ENCODE data around the gene CAMK2B. TPM values are rescaled to one million over a fixed set of nuclear protein-coding genes. Genes with fewer than 3 reads are reported as not detected.

The CAMK2B gene
- total RNA-seq, 1 donor from 2014 or later, result 0.58 TPM

DNA sequence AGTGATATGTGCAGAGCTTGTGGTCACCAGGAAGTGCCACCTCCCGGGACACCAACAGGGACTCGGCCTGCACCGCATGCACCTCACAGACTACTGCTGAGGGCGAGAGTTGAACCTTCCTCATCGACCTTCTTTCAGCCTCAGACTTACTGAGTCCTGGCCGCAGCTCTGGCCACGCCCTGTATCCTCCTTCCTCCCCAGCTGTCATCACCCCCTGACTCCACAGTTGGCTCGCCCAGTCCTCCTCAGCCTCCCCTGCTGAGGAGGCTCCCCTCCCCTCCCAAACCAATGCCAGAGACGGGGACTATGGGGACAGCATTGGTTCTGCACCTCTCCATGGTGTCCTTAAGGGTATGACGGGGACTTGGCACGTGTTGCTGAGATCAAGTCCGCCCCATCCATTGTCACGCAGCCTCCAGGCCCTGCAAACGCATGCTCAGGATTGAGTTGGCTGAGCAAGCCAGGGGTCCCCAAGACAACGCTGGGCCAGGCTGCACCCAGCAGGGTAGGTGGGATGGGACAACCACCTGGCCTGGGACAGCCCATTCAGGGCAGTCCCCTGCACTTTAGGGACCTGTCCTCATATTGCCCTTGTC is 75.7 kb downstream of the CAMK2B start:
- DNase-seq (no peak), ATAC-seq (ENCODE audit: low read depth) (no peak)
- Mint-ChIP-seq H3K27me3 (no peaks in the 10 kb centered on the region), H3K36me3 (ENCODE audit: low read depth) (no peaks in the 10 kb centered on the region), H3K27ac (no peak overlapping the region), H3K9me3 (no peaks in the 10 kb centered on the region), H3K4me3 (no peak overlapping the region), H3K4me1 (no peaks in the 10 kb centered on the region)
- TF ChIP-seq, protein P1, sequence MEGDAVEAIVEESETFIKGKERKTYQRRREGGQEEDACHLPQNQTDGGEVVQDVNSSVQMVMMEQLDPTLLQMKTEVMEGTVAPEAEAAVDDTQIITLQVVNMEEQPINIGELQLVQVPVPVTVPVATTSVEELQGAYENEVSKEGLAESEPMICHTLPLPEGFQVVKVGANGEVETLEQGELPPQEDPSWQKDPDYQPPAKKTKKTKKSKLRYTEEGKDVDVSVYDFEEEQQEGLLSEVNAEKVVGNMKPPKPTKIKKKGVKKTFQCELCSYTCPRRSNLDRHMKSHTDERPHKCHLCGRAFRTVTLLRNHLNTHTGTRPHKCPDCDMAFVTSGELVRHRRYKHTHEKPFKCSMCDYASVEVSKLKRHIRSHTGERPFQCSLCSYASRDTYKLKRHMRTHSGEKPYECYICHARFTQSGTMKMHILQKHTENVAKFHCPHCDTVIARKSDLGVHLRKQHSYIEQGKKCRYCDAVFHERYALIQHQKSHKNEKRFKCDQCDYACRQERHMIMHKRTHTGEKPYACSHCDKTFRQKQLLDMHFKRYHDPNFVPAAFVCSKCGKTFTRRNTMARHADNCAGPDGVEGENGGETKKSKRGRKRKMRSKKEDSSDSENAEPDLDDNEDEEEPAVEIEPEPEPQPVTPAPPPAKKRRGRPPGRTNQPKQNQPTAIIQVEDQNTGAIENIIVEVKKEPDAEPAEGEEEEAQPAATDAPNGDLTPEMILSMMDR (IDR thresholded peaks at IDR 0.05), result no peak
- ChIA-PET POLR2A (no interaction called here), CTCF (no interaction called here)
- intact Hi-C loops (cut with micrococcal nuclease), result no loop called here

DNA sequence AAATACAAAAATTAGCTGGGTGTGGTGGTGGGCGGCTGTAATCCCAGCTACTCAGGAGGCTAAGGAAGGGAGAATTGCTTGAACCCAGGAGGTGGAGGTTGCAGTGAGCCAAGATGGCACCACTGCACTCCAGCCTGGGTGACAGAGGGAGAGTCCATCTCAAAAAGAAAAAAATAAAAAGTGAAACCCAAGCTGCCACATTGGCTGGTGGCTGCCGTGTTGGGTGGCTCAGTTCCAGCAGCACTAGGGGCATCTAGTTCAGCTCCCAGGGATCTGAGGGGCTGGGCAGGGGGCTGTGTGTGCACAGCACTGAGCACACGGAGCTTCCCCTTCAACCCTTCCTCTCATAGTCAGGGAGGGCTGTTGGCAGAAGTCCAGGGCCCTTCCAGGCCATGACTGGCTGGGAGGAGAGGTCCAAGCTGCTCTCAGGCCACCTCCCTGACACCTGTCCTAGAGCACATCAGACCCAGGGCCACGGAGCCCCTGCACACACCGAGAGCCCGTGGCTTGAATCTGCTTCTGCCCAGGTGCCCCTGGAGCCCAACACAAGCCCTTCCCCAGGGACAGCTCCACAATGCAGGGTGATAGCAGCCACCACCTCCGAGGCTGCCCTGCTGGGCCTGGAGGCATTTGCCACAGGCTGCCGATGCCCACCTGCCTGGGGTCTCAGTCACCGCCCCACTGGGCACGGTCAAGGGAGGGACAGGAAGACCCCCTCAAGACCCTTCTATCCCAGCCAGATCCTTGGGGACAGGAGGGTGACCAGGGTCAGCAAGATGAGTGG is 77.3 kb downstream of the CAMK2B start:
- TF ChIP-seq, protein P1 (IDR thresholded peaks at IDR 0.05), result no peak
- Mint-ChIP-seq H3K36me3 (ENCODE audit: low read depth) (no peaks in the 10 kb centered on the region), H3K27ac (no peak overlapping the region), H3K4me1 (no peaks in the 10 kb centered on the region), H3K9me3 (no peaks in the 10 kb centered on the region), H3K27me3 (no peaks in the 10 kb centered on the region), H3K4me3 (no peak overlapping the region)
- intact Hi-C loops (cut with micrococcal nuclease), result no loop called here
- DNase-seq, result no peak
- ChIA-PET POLR2A (no interaction called here), CTCF (interaction anchor here (0.6 kb wide), 1 partner anchor 888 kb away, joined by 3 read pairs; no protein-coding TSS in a partner anchor)
- ATAC-seq (ENCODE audit: low read depth), result no peak

- ChIA-PET POLR2A (no interaction called here), CTCF (no interaction called here)
- Mint-ChIP-seq H3K4me1 (no peaks in the 10 kb centered on the region), H3K9me3 (no peaks in the 10 kb centered on the region), H3K27ac (no peak overlapping the region), H3K4me3 (no peak overlapping the region), H3K36me3 (ENCODE audit: low read depth) (no peaks in the 10 kb centered on the region), H3K27me3 (no peaks in the 10 kb centered on the region)
- DNase-seq, result no peak
- TF ChIP-seq, protein P1 (IDR thresholded peaks at IDR 0.05), result no peak
- ATAC-seq (ENCODE audit: low read depth), result no peak
- intact Hi-C loops (cut with micrococcal nuclease), result no loop called here
Measured at GRCh38 chr7:44246396-44247113, 78.8 kb downstream of the CAMK2B start.

- ATAC-seq (ENCODE audit: low read depth), result no peak
- no peaks in the 10 kb centered on the region for H3K36me3 Mint-ChIP-seq (ENCODE audit: low read depth)
- H3K4me1 Mint-ChIP-seq, result no peaks in the 10 kb centered on the region
- no peak overlapping the region for H3K4me3 Mint-ChIP-seq
- no peaks in the 10 kb centered on the region for H3K9me3 Mint-ChIP-seq
- intact Hi-C loops (cut with micrococcal nuclease), result loop anchor here (5.0 kb wide), 1 partner anchor 603 kb away; the partner anchor contains the start of gene H2AZ2
- ChIA-PET CTCF (interaction anchor here (1.0 kb wide), 1 partner anchor 17 kb away, joined by 4 read pairs; no protein-coding TSS in a partner anchor), POLR2A (no interaction called here)
- TF ChIP-seq, protein P1 (IDR thresholded peaks at IDR 0.05), result no peak
- H3K27me3 Mint-ChIP-seq, result no peaks in the 10 kb centered on the region
- no peak overlapping the region for H3K27ac Mint-ChIP-seq
- DNase-seq, result no peak
Measured at GRCh38 chr7:44244282-44244681, 81.1 kb downstream of the CAMK2B start.

GRCh38 chr7:44242091-44242490 is 83.3 kb downstream of the CAMK2B start:
- Mint-ChIP-seq H3K36me3 (ENCODE audit: low read depth) (no peaks in the 10 kb centered on the region), H3K9me3 (no peaks in the 10 kb centered on the region), H3K27me3 (no peaks in the 10 kb centered on the region), H3K27ac (no peak overlapping the region), H3K4me1 (no peaks in the 10 kb centered on the region), H3K4me3 (no peak overlapping the region)
- intact Hi-C loops (cut with micrococcal nuclease), result loop anchor here (5.0 kb wide), 1 partner anchor 605 kb away; the partner anchor contains the start of gene H2AZ2
- POLR2A ChIA-PET, result no interaction called here
- ATAC-seq (ENCODE audit: low read depth), result no peak
- no peak for DNase-seq
- CTCF ChIA-PET, result interaction anchor here (3.3 kb wide), 1 partner anchor 323 kb away, joined by 23 read pairs; no protein-coding TSS in a partner anchor
- TF ChIP-seq, protein P1 (IDR thresholded peaks at IDR 0.05), result no peak

Measured in activated B cell treated with CpG ODN at 0.5 μM for 24 hours (primary cell).